HG02610 (cell line): ENCODE data around the gene EML4.
A peak's percentile ranks its signal among the peaks of the same experiment; 100 is the strongest.
"Not testable (repeated sequence)": the region's sequence is repeated elsewhere in the genome, so short reads cannot be mapped to it uniquely, and the experiment has no call there.

Experiments used
- ATAC-seq: cut with Tn5 transposase; IDR thresholded peaks from one replicate; pipeline ENCODE4 v1.9.1; 2021; ENCODE audit warnings: mild to moderate bottlenecking, moderate library complexity; ENCODE audit not compliant: unreplicated experiment

Gene EML4

DNA sequence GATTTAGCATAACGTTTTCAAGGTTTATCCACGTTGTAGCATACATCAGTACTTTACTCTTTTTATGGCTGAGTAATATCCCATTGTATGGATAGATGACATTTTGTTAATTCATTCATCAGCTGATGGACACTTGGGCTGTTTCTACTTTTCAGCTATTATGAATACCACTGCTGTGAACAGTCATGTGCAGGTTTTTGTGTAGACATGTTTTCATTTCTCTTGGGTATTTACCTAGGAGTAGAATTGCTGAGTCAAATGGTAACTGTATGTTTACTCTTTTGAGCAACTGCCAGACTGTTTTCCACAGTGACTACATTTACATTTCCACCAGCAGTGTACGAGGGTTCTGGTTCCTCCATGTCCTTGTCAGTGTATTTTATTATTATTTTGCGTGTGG is 158.0 kb downstream of the EML4 start:
- ATAC-seq: peak; percentile 78

- no peak for ATAC-seq
These were observed 159.1 kb downstream of the EML4 start for GRCh38 chr2:42328148-42328833.

DNA sequence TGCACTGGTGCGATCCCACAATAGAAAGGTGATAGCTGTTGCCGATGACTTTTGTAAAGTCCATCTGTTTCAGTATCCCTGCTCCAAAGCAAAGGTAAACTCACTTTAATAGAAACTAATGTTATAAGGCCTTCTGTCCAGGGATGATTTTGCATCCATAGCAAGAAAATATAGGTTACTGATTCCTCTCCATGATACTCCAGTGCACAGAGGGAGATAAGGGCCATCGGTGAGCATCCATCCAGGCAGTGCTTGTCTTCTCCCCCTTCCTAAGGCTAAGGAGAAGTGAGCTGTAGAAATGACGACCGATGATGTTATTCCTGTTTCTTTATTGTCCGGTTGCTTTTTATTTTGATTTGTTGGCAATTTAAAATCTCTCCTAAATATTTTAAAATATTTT is 159.8 kb downstream of the EML4 start:
- ATAC-seq: no peak

GRCh38 chr2:42329736-42330135 is 160.6 kb downstream of the EML4 start:
- no peak for ATAC-seq

DNA sequence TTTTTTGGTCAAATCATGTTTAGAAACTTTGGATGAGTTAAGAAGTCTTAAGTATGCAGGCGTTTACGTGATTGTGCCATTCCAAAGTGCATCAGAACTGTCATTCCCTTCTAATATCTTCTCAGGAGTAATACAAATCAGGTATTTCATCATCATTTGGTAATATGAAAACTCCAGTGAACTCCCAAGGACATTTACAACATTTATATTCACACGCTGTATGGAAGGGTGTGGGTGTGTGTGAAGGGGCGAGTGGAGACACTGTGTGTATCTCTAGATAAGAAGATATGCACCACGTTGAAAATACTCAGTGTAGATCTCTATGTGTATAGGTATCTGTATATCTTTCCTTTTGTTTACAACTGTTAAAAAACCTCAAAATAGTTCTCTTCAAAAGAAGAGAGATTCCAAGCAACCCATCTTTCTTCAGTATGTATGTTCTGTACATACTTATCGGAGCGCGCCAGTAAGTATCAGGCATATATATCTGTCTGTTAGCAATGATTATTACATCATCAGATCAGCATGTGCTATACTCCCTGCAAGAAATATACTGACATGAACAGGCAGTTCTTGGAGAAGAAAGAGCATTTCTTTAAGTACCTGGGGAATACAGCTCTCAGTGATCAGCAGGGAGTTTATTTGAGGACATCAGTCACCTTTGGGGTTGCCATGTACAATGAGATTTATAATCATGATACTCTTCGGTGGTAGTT is 162.6 kb downstream of the EML4 start:
- no peak for ATAC-seq

DNA sequence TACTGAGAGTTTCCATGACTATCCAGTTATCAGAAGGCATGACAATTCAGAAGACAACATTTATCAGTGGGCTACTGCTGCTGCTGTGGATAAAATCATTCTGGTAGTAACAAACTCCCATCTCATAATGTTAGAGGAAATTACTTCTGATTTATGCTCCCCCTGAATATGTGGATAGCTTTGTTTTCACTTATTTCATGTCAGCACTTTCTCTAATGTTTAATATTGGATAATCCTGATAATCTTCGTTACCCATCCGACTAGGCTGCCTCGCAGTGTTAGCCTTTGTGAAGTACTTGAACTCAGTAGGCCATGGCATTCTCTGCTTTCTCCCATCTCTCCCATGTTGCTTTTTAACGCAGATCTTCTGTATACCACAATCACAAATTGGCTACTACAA is 163.4 kb downstream of the EML4 start:
- ATAC-seq: no peak

DNA sequence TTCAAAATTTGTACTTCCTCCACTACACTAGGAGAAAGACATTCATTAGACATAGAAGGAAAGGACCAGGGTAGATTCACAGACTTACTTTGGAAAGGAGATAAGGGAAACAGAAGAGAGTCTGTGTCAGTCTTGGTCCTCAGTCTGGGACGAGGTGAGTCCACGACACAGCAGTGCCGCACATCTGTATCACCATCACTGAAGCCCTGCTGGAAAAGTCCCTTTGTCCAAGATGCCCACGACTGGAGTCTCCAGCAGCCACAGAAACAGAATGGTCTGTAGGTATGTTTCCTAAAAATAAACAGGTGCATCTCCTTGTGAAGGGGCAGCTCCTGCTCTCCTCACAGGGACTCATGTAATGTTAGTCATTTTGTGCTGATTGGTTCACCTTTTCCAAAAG is 164.4 kb downstream of the EML4 start:
- ATAC-seq: no peak

GRCh38 chr2:42334220-42334619 is 165.1 kb downstream of the EML4 start:
- no peak for ATAC-seq

- not testable (repeated sequence) for ATAC-seq
These were observed 165.7 kb downstream of the EML4 start for GRCh38 chr2:42334865-42335264.

DNA sequence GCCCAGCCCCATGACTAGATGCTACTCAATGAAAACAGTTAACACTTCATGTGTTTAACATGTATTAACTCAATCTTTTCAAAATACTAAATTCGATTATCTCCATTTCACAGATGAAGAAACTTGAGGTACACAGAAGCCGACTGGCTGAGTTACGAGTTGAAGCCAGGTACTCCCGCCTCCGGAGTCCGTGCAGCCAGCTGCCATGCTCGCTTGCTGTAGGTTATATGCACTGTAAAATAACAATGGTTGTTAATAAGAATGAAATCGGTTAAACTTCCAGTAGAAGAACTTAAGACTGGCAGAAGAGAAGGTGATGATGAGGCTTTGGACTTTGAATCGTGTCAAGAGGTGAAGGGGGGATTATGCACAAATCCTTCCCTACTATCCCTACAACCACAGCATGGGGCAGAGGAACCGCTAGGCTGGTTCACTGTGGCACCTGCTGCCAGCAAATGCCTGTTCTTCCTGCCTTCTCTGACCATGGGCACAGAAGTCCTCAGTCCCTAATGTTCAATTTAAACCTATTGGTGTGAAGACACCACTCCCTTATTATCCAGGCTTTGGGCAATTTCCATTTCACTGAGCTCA is 166.5 kb downstream of the EML4 start:
- no peak for ATAC-seq

GRCh38 chr2:42336361-42336965 is 167.3 kb downstream of the EML4 start:
- ATAC-seq: no peak

GRCh38 chr2:42337356-42337820 is 168.2 kb downstream of the EML4 start:
- no peak for ATAC-seq

- no peak for ATAC-seq
These were observed 168.9 kb downstream of the EML4 start for GRCh38 chr2:42337846-42338566.

DNA sequence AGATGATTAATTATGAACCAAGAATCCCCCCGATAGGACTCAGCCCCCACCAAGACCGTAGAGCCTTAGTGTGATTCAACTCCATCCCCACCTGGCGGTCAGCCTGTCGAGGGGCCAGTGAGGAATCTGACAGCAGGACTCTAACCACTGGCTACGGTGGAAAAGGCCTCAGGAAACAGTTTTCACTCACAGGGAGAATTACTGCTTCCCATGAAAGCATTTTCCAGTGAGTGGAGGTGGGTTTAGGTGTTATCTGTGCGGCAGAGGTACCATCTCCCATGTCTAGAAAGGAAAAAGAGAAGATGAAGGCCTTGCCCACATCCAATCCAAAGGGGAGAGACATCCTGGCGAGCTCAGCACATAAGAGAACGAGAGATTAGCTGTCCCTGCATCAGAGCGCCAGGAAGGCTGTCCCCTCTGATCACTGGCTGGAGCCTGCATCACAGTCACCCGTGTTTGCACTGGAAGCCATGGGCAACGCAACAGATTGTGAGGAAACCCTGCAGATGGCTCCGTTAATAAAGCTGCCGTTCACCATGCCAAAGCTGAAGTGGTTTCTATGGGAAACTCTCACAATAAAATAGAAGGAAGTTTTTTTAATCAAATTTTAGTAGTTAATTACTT is 169.5 kb downstream of the EML4 start:
- no peak for ATAC-seq

DNA sequence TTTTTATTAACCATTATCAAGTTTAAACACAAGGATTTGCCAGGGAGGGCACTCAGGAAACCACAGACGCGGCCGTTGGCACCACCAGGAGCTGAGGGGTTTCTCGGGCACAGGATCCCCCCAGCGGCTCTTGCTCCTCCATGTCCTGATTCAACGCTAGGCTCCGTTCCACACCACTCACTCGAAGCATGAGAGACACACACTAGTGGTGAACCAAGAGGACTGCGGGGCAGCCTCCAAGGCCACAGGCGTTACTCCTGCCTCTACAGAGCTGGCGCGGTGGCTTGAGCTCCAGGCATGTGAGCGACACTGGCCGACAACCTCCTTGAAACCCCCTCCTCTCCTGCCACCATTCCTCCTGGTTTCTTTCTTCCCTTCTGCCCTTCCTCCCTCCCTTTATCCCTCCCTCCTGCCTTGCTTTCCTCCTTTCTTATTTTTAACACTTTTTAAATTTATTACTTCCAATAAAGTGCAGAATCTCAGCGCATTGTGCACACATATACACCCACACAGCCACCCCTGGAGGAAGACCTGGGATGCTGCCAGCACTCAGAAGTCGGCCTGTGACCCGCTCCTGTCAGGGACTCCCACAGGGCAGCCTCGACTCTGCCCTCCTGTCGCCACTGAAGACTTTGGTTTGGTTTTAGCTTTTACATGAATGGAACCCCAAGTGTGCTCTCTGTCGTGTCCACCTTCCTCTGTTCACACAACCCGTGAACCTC is 170.2 kb downstream of the EML4 start:
- no peak for ATAC-seq

- no peak for ATAC-seq
These were observed 171.1 kb downstream of the EML4 start for GRCh38 chr2:42340045-42340937.

DNA sequence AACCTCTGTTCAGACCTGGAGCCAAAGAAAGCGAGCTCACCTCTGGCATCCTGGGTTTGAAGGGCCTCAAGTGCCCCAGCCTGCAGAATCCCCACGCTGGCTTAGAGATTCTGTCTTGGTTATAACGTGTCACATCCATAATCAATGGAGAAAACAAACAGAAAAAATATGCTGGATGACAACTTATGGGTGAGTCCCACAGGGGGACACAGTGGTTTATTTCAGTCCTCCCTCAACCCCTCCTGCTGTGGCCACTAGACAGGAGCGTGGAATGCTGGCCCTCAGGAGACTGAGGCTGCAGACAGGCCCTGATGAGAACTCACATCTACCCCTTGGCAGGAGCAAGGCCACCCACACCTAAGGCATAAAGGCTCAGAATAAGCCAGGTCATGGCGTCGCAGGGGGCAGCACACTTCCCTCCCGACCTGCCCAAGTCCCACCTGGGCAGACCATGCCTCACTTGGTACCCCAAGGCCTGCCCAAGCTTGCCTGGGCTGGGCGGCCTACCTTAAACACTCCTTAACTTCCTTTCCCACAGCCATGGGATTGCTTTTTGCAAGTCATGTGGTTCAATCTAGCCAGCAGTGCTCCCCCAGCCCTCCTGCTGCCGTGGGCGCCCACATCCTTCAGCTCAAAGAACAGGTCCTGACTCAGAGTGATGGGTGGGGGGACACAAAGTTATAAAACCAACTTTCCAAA is 171.9 kb downstream of the EML4 start:
- no peak for ATAC-seq

DNA sequence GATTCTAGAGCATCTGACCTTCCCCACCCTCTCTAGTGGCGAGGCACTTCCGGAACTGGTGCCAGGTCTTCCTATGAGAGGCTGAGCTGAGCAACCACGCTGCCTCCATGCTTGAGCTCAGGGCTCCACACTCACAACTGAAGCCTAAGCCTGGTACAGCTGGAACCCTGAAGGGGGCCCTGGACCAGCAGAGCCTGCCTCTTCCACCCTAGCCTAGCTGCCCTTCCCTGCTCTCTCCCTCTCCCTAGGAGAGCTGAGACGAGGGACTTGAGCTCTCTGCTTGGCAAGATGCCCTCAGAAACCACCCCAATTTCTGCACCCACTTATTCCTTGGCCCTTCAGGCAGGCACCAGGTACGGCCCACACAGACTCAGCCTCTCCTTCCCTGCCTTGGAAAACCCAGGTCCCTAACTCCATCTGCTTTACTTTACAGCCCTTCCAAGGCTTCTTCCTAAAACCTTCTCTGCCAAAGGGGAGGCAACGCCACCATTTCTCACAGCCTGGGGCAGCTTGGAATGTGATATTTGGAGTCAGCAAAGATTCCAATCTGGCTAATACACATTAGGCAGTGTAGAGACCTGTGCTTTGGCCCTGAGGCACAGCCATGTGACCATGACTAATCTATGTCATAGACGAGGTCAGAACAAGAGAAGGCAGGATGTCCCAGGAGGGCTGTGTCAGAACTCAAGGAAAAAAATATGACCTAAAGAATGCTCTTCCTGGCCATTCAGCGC is 173.1 kb downstream of the EML4 start:
- peak; percentile 85 for ATAC-seq
